ENCODE data around the gene PRKG1.
"Not testable (repeated sequence)": the region's sequence is repeated elsewhere in the genome, so short reads cannot be mapped to it uniquely, and the experiment has no call there.

- not testable (repeated sequence) for TF ChIP-seq FOXA2 (IDR thresholded peaks at IDR 0.05); TAF1 (conservative IDR thresholded peaks at IDR 0.05); SP1 (IDR thresholded peaks at IDR 0.05); FOXA1 (IDR thresholded peaks at IDR 0.05); GABPA (IDR thresholded peaks at IDR 0.05 in 1 of 2, conservative IDR thresholded peaks at IDR 0.05 in 1 of 2); RXRA (IDR thresholded peaks at IDR 0.05)
- TF ChIP-seq, protein P1, sequence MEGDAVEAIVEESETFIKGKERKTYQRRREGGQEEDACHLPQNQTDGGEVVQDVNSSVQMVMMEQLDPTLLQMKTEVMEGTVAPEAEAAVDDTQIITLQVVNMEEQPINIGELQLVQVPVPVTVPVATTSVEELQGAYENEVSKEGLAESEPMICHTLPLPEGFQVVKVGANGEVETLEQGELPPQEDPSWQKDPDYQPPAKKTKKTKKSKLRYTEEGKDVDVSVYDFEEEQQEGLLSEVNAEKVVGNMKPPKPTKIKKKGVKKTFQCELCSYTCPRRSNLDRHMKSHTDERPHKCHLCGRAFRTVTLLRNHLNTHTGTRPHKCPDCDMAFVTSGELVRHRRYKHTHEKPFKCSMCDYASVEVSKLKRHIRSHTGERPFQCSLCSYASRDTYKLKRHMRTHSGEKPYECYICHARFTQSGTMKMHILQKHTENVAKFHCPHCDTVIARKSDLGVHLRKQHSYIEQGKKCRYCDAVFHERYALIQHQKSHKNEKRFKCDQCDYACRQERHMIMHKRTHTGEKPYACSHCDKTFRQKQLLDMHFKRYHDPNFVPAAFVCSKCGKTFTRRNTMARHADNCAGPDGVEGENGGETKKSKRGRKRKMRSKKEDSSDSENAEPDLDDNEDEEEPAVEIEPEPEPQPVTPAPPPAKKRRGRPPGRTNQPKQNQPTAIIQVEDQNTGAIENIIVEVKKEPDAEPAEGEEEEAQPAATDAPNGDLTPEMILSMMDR (IDR thresholded peaks at IDR 0.05; ENCODE audit: low read depth, low read length, missing input control), result not testable (repeated sequence)
- TF ChIP-seq, protein P2, sequence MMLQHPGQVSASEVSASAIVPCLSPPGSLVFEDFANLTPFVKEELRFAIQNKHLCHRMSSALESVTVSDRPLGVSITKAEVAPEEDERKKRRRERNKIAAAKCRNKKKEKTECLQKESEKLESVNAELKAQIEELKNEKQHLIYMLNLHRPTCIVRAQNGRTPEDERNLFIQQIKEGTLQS (IDR thresholded peaks at IDR 0.05), result not testable (repeated sequence)
- TF ChIP-seq, protein P3, sequence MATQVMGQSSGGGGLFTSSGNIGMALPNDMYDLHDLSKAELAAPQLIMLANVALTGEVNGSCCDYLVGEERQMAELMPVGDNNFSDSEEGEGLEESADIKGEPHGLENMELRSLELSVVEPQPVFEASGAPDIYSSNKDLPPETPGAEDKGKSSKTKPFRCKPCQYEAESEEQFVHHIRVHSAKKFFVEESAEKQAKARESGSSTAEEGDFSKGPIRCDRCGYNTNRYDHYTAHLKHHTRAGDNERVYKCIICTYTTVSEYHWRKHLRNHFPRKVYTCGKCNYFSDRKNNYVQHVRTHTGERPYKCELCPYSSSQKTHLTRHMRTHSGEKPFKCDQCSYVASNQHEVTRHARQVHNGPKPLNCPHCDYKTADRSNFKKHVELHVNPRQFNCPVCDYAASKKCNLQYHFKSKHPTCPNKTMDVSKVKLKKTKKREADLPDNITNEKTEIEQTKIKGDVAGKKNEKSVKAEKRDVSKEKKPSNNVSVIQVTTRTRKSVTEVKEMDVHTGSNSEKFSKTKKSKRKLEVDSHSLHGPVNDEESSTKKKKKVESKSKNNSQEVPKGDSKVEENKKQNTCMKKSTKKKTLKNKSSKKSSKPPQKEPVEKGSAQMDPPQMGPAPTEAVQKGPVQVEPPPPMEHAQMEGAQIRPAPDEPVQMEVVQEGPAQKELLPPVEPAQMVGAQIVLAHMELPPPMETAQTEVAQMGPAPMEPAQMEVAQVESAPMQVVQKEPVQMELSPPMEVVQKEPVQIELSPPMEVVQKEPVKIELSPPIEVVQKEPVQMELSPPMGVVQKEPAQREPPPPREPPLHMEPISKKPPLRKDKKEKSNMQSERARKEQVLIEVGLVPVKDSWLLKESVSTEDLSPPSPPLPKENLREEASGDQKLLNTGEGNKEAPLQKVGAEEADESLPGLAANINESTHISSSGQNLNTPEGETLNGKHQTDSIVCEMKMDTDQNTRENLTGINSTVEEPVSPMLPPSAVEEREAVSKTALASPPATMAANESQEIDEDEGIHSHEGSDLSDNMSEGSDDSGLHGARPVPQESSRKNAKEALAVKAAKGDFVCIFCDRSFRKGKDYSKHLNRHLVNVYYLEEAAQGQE (IDR thresholded peaks at IDR 0.05), result not testable (repeated sequence)
- TF ChIP-seq, protein P4, sequence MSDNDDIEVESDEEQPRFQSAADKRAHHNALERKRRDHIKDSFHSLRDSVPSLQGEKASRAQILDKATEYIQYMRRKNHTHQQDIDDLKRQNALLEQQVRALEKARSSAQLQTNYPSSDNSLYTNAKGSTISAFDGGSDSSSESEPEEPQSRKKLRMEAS (IDR thresholded peaks at IDR 0.05), result not testable (repeated sequence)
- TF ChIP-seq, protein P5, sequence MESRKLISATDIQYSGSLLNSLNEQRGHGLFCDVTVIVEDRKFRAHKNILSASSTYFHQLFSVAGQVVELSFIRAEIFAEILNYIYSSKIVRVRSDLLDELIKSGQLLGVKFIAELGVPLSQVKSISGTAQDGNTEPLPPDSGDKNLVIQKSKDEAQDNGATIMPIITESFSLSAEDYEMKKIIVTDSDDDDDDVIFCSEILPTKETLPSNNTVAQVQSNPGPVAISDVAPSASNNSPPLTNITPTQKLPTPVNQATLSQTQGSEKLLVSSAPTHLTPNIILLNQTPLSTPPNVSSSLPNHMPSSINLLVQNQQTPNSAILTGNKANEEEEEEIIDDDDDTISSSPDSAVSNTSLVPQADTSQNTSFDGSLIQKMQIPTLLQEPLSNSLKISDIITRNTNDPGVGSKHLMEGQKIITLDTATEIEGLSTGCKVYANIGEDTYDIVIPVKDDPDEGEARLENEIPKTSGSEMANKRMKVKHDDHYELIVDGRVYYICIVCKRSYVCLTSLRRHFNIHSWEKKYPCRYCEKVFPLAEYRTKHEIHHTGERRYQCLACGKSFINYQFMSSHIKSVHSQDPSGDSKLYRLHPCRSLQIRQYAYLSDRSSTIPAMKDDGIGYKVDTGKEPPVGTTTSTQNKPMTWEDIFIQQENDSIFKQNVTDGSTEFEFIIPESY (IDR thresholded peaks at IDR 0.05), result not testable (repeated sequence)
Measured at GRCh38 chr10:51276097-51276496, 201.8 kb downstream of the PRKG1 start.
